Thyroid gland (tissue), 4 donors: ENCODE data around the gene CHI3L1. TPM values are rescaled to one million over a fixed set of nuclear protein-coding genes. Genes with fewer than 3 reads are reported as not detected.

Source experiments
- DNase-seq, 2 donors: peaks; one replicate each; pipeline ENCODE4 v3.0.0-alpha.2; 2019
- H3K27ac ChIP-seq, 3 donors: fragments of 200-600 bp; sonication (generic); 1 replicate in 2 of 3; 2 replicates in 1 of 3; pipeline ENCODE4 v1.5.1; 2016 to 2019; ENCODE audit warnings: mild to moderate bottlenecking in 1 of 3, moderate library complexity in 1 of 3
- H3K27me3 ChIP-seq: fragments of 200-600 bp; sonication (generic); one replicate; pipeline ENCODE4 v1.5.1; 2019
- H3K36me3 ChIP-seq, 2 donors: fragments of 200-600 bp; sonication (generic); one replicate each; pipeline ENCODE4 v1.5.1; 2016 to 2019
- H3K4me1 ChIP-seq, 2 donors: fragments of 200-600 bp; sonication (generic); one replicate each; pipeline ENCODE4 v1.5.1; 2017 to 2019
- H3K4me3 ChIP-seq, 3 donors: fragments of 200-600 bp; sonication (generic); replicated peaks in 1 of 3; 1 replicate in 2 of 3; 2 replicates in 1 of 3; pipeline ENCODE4 v1.5.1; 2016; ENCODE audit warnings: mild to moderate bottlenecking in 1 of 3
- H3K9me3 ChIP-seq: fragments of 200-600 bp; sonication (generic); one replicate; pipeline ENCODE4 v1.5.1; 2017
- CTCF ChIP-seq, 6 experiments: fragments of 200-600 bp in 3 of 6; fragments of 450-650 bp in 3 of 6; sonication (generic) in 3 of 6; IDR thresholded peaks; one replicate each; pipeline ENCODE4 v1.5.1; 2016 to 2019; ENCODE audit warnings: antibody characterized with exemption in 6 of 6, mild to moderate bottlenecking in 2 of 6, inconsistent platforms in 1 of 6, moderate library complexity in 1 of 6
- POLR2A ChIP-seq, 2 donors: fragments of 450-650 bp; IDR thresholded peaks; one replicate each; pipeline ENCODE4 v1.6.1; 2017; ENCODE audit warnings: antibody characterized with exemption in 2 of 2, mild to moderate bottlenecking in 2 of 2, moderate library complexity in 1 of 2
- WGBS, 2 donors: methylation state at CpG; one replicate each; pipeline ENCODE4 v1.1.5; 2017; 5-methylcytosine and 5-hydroxymethylcytosine counted together
- intact Hi-C: fragments of 100-400 bp; cut with DNase I; formaldehyde crosslinking; loops from one replicate; pipeline ENCODE4 v1.15.1; 2023
- total RNA-seq, 4 donors: library from RNA; depleted of rRNA; stranded (reverse); fragments of >200 nt; gene quantifications; one replicate each; pipeline ENCODE4 v1.2.3, GENCODE V29; 2016

The CHI3L1 gene
- total RNA-seq, 4 donors from 2014 or later = 1.2 to 42.9 (median 4.4) TPM

GRCh38 chr1:203136409-203137042, 50.0 kb downstream of the CHI3L1 start:
- intact Hi-C loops = no loop called here
- Histone ChIP-seq H3K36me3 (no peaks in the 10 kb centered on the region), H3K9me3 (no peaks in the 10 kb centered on the region), H3K27me3 (no peaks in the 10 kb centered on the region), H3K4me3 (no peak overlapping the region), H3K27ac (no peak overlapping the region), H3K4me1 (peaks cover 0 to 15% of the 10 kb centered on the region in 2 donors)
- WGBS, 2 donors = 96 to 100% methylated on average over 1 of the region's 1 CpG
- no peak for DNase-seq
- no peak for TF ChIP-seq CTCF (IDR thresholded peaks at IDR 0.05)
- TF ChIP-seq POLR2A (IDR thresholded peaks at IDR 0.05) = no peak

- H3K36me3 ChIP-seq = no peaks in the 10 kb centered on the region
- intact Hi-C loops = no loop called here
- no peak overlapping the region for H3K4me3 ChIP-seq
- peaks cover 0 to 17% of the 10 kb centered on the region in 2 donors for H3K4me1 ChIP-seq
- no peak overlapping the region for H3K27ac ChIP-seq
- TF ChIP-seq POLR2A (IDR thresholded peaks at IDR 0.05) (no peak), CTCF (IDR thresholded peaks at IDR 0.05) (no peak)
- WGBS, 2 donors = 65 to 81% methylated on average over 8 of the region's 8 CpGs
- no peak for DNase-seq
- no peaks in the 10 kb centered on the region for H3K27me3 ChIP-seq
- H3K9me3 ChIP-seq = no peaks in the 10 kb centered on the region
Measured at GRCh38 chr1:203135636-203136305, 50.7 kb downstream of the CHI3L1 start.

GRCh38 chr1:203133970-203134725, 52.4 kb downstream of the CHI3L1 start:
- Histone ChIP-seq H3K4me1 (peaks cover 15 to 33% of the 10 kb centered on the region in 2 donors), H3K9me3 (no peaks in the 10 kb centered on the region), H3K4me3 (no peak overlapping the region), H3K36me3 (no peaks in the 10 kb centered on the region), H3K27ac (no peak overlapping the region), H3K27me3 (no peaks in the 10 kb centered on the region)
- 65 to 72% methylated on average over 12 of the region's 12 CpGs for WGBS, 2 donors
- intact Hi-C loops = no loop called here
- DNase-seq = no peak
- TF ChIP-seq POLR2A (IDR thresholded peaks at IDR 0.05) (no peak), CTCF (IDR thresholded peaks at IDR 0.05) (no peak)

GRCh38 chr1:203131548-203132200, 54.8 kb downstream of the CHI3L1 start:
- H3K36me3 ChIP-seq = no peaks in the 10 kb centered on the region
- H3K4me3 ChIP-seq = no peak overlapping the region
- peaks cover 25 to 55% of the 10 kb centered on the region in 2 donors for H3K4me1 ChIP-seq
- no peak overlapping the region for H3K27ac ChIP-seq
- no peaks in the 10 kb centered on the region for H3K9me3 ChIP-seq
- 51 to 64% methylated on average over 6 to 8 of the region's 9 CpGs for WGBS, 2 donors
- no peaks in the 10 kb centered on the region for H3K27me3 ChIP-seq
- DNase-seq = peak in 1 of 2 donors; percentile 58
- TF ChIP-seq POLR2A (IDR thresholded peaks at IDR 0.05) = no peak
- no peak for TF ChIP-seq CTCF (IDR thresholded peaks at IDR 0.05)
- intact Hi-C loops = no loop called here
